ENCODE measurements around the gene CYBA.

The CYBA gene

DNA sequence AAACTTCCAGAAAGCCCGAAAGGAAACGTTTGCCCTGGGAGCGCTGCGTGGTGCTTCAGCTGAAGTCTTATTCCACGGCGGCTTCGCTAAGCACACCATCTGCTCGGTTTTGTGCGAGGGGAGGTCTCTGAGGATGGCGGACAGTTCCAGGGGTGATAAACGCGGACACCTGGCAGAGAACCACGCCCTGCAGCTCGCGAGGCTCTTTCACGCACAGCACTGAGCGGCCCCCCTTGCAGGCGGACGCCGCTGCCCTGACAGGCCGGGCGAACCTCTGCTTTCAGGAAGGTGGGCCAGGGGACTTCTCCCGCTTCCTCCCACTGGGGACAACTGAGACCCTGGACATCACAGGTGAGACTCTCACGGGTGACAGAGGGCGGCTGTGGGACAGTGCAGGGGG is 8.3 kb upstream of the CYBA start:
- no peak for DNase-seq

- no peak for DNase-seq
Measured at GRCh38 chr16:88658714-88659113, 7.9 kb upstream of the CYBA start.

DNA sequence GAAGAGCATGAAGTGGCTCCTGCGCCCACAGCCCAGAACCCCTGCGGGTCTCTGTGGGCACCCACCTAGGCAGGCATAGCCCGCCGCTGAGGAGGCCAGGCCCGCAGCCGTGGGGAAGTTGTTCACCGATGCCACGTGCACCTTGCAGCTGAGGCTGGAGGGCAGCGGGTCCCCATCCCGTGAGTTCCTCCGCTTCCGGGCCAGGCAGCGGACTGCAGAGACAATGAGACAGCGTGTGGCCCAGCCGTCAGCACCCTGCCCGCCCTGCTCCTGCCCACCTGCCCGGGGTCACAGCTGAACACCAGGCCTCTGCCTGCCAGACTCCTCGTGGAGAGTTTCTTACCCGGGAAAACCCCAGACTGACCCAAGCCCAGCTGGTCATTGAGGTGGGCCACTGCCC is 6.5 kb upstream of the CYBA start:
- DNase-seq: no peak

DNA sequence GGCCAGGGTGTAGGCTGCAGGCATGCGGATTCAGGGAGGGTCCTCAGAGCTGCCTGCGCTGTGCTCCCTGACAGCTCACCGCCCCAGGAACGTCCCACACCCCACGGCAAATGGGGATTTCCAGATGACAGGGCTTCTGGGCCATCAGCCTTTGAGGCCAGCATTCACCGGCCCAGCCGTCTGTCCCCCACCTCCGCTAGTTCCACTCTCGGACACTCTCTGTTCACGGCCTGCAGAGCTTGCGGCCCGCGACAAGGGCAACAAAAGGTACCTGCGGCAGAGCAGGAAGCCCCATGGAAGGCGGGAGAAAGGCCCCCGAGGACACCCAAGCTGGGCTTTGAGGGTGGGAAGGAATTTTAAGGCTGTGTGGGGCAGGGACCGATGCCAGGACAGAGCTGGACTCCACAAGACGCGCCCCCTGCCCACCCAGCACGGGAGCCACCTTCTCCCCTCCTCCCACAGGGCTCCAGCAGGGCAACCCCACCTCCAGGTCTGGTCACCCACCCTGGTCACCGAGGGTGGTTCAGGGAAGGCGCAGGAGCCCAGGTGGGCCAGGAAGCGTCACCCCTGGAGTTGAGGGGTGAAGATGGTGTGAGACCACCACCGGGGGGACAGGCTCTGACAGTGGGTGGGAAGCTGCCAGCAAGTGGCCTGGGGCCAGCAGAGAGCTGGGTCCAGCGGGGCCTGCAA is 5.6 kb upstream of the CYBA start:
- DNase-seq: no peak

DNA sequence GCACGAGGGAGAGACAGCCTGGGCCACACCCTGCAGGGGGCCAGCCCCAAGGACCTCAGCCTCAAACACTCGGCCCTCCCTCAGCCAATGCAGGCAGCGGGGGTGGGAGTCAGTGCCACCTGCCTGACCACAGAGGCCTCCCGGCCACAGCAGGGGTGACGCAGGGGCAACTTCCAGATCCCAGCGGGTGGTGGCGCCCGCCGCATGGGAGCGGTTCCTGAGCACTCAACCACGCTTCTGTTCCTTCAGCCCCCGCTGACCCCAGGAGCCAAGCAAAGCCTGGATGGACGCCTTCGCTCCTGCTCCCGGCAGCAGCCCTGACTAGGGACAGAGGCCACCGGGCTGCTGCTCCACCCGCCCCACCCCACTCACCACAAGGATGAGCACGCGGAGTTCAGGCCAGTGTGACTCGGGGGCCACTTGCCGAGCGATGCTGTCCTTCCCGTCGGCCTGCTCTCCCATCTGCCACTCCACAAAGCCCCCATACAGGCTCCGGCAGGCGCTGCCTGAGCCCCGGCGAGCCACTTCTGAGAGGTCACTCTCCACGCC is 5.0 kb upstream of the CYBA start:
- DNase-seq: no peak

GRCh38 chr16:88655053-88655732 is 4.3 kb upstream of the CYBA start:
- no peak for DNase-seq

DNA sequence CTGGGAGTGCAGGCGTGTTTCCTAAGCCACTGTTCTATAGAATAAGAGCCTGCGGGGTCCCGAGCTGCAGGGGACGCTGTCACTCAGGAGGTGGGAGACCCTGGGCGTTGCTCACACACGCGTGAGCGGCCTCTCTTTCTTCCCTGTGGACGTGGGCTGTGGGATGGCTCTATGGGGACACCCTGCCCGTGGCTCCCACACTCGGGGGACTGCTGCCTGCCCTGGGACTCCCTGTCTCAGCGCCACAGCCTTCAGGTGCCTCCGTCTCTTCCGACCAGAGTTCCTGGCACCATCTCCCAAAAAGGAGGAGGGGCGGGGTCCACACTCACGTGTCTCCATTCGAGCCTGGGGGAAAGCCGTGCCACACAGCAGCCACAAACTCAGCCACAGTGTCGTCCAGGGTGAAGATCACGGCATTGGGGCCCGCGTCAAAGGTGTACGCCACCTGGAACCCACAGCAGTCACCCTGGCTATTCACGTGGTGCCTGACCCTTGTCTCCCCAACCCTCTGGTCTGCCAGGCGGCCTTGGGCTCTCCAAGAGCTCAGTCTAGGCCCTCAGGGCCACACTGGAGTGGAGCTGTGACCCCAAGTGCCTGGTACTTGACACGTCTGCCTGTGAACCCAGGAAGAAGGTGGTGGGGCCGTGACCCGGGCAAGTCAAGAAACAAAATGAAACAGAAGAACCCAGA is 3.7 kb upstream of the CYBA start:
- no peak for DNase-seq

DNA sequence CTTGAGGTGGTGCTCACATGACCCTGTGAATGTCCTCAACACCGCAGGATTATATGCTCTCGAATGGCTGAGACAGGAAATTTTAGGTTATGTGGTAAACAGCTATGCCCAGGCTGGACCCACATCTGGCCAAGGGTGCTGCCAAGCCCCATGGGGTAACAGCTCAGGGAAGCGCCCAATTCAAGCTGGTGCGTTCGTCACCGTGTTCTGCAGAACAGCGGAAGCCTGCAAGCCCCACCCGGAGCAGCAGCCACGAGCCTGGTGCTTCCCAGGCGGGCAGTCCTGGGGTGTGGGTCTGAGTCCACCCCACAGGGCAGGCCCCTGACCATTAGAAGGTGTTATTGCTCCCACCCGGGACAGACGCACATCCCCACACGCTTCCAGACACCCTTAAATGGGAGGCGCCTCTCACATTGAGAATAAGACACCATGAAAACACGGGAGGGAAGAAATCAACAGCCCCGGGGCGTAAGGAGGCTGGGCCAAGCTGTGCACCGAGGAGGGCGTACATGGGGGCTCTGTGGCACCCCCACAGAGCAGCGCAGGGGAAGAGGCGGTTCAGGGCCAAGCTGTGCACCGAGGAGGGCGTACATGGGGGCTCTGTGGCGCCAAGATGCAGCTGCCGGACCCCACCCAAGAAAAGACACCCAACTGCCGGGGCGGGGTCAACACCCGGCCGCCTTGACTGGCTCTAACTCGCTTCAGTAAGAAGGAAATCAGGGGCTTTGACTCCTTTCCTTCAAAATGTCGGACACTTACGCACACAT is 2.9 kb upstream of the CYBA start:
- no peak for DNase-seq

DNA sequence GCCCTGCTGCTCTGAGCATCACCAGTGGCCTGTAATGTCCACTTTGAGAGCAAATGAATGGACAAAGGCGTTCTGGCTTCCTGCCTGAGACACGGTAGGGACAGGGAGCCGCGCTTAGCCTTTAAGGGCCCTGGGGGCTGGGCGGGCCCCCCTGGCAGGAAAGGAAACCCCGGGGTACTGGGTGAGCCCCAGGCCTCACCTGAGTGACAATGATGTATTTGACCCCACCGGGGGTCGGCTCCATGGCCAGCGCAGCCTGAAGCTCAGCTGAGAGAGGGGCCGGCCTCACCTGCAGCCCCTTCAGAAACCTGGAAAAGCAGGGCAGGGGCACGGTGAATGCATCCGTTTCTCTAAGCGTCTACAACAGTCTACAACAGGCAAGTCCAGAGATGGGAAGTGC is 2.2 kb upstream of the CYBA start:
- DNase-seq: no peak

GRCh38 chr16:88652762-88653063 is 1.9 kb upstream of the CYBA start:
- DNase-seq: no peak

- no peak for DNase-seq
Measured at GRCh38 chr16:88651989-88652761, 1.3 kb upstream of the CYBA start.

- no peak for DNase-seq
Measured at GRCh38 chr16:88651276-88651988, 579 bp upstream of the CYBA start.

- DNase-seq: no peak
Measured at GRCh38 chr16:88649924-88650748, 717 bp downstream of the CYBA start.

GRCh38 chr16:88649195-88649923 is 1.5 kb downstream of the CYBA start:
- no peak for DNase-seq

GRCh38 chr16:88647178-88648070 is 3.4 kb downstream of the CYBA start:
- no peak for DNase-seq

GRCh38 chr16:88646345-88647034 is 4.4 kb downstream of the CYBA start:
- DNase-seq: no peak

DNA sequence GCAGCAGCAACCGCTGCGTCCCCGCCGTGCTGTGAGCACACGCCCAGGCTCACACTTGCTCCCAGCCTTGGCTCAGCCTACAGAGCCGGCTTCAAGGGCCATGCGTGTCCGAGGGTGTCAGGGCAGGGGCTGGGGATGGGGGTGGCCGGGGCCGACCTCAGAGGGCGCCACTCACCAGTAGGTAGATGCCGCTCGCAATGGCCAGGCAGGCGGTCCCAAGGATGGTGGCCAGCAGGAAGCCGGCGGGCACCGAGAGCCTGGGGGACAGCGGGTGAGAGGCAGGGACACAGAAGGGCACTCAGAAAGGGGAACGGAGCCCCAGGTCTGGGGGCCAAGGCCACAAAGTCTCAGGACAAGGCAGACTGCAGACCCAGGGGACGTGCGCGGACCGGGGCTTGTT is 4.9 kb downstream of the CYBA start:
- no peak for DNase-seq

GRCh38 chr16:88645455-88645854 is 5.4 kb downstream of the CYBA start:
- DNase-seq: no peak

GRCh38 chr16:88643644-88643932 is 7.3 kb downstream of the CYBA start:
- DNase-seq: no peak

All from NCI-H2171 (cell line).